ENCODE data around the gene TGFBR3L. TPM values are rescaled to one million over a fixed set of nuclear protein-coding genes. Genes with fewer than 3 reads are reported as not detected.
A peak's percentile ranks its signal among the peaks of the same experiment; 100 is the strongest.

Gene TGFBR3L
- total and polyA plus RNA-seq, 2 of the 8 experiments (the other 6 are each of a cell fraction or from before 2014, with no cell fraction given) = 3.1 to 3.7 TPM

- peaks cover 0 to under 1% (median 0%) of the 10 kb centered on the region in 4 experiments; a peak in 3 of 8 replicates for H3K36me3 ChIP-seq (ENCODE audit: control insufficient read depth in 2 of 4, insufficient read depth in 4 of 4, low read length in 3 of 4)
- no peaks in the 10 kb centered on the region for H3K79me2 ChIP-seq (ENCODE audit: control insufficient read depth in 1 of 2, insufficient read depth in 2 of 2, low read length in 2 of 2)
- no peak overlapping the region for H2BK20ac ChIP-seq (ENCODE audit: low read length)
- no peak overlapping the region for H3K9ac ChIP-seq (replicated peaks in 1 of 4; ENCODE audit: extremely low read depth in 1 of 4, low read depth in 3 of 4, low read length in 3 of 4)
- H3K27ac ChIP-seq (ENCODE audit: low read depth, low read length) = no peak overlapping the region
- FAIRE-seq = no peak
- H4K20me1 ChIP-seq (replicated peaks in 1 of 2; ENCODE audit: control insufficient read depth in 1 of 2, insufficient read depth in 2 of 2, low read length in 2 of 2) = peaks cover 0 to 3% of the 10 kb centered on the region in 2 experiments
- H3K23ac ChIP-seq (ENCODE audit: insufficient read length) = no peak overlapping the region
- H3K14ac ChIP-seq (ENCODE audit: insufficient read length) = no peak overlapping the region
- no peak overlapping the region for H3K18ac ChIP-seq (ENCODE audit: extremely low read depth, low read length)
- ChIA-PET POLR2A (ENCODE audit: partially characterized antibody) (interaction anchor here (0.7 to 6.6 kb wide), 3 partner anchors 15 to 26 kb away, joined by 3 to 98 read pairs (median 7); partner anchors contain the start of gene TIMM44), CTCF (ENCODE audit: partially characterized antibody) (interaction anchor here (2.5 to 3.2 kb wide), 2 partner anchors 11 to 14 kb away, joined by 8 to 21 read pairs; partner anchors contain the start of gene TIMM44)
- no peak overlapping the region for H2BK120ac ChIP-seq (replicated peaks; ENCODE audit: low read depth, low read length)
- H3K4ac ChIP-seq (replicated peaks; ENCODE audit: insufficient read length, low read depth, low read length) = no peak overlapping the region
- no peak overlapping the region for H4K5ac ChIP-seq (ENCODE audit: insufficient read length, low read depth, low read length)
- no peak for DNase-seq (ENCODE audit: low read depth in 1 of 2, low spot score in 2 of 2)
- H2AK5ac ChIP-seq (ENCODE audit: low read depth, low read length) = no peak overlapping the region
- no peak overlapping the region; the same call in 1 of the 2 replicates for H4K8ac ChIP-seq (ENCODE audit: extremely low read depth, insufficient read depth, low read length)
- peaks cover 0 to 4% (median 0%) of the 10 kb centered on the region in 4 experiments; a peak in 1 of 7 replicates for H3K4me1 ChIP-seq (replicated peaks in 1 of 4; ENCODE audit: control insufficient read depth in 3 of 4, insufficient read depth in 4 of 4, low read length in 3 of 4)
- H3K4me3 ChIP-seq (ENCODE audit: extremely low read depth in 1 of 4, insufficient read depth in 2 of 4, low read depth in 3 of 4, low read length in 4 of 4) = no peak overlapping the region
- no peak overlapping the region for H2BK5ac ChIP-seq (ENCODE audit: low read depth, low read length)
- H3K4me2 ChIP-seq (ENCODE audit: insufficient read depth in 1 of 2, low read depth in 2 of 2, low read length in 2 of 2) = no peak overlapping the region
- H2BK12ac ChIP-seq (ENCODE audit: low read depth, low read length) = no peak overlapping the region
- TF ChIP-seq TAF7 (optimal IDR thresholded peaks at IDR 0.05; ENCODE audit: borderline replicate concordance, low read depth, low read length) (no peak), POLR2AphosphoS5 (IDR thresholded peaks at IDR 0.05; ENCODE audit: low read depth, low read length) (0 out of 2 replicates have a peak, but pooled peaks have one; percentile 40)
- no peak overlapping the region for H4K91ac ChIP-seq (replicated peaks; ENCODE audit: insufficient read length, low read length)
- 95% methylated on average over 11 of the region's 11 CpGs; no CpG with 5 or more reads in 1 of the 2 experiments for WGBS, 2 experiments (ENCODE audit: extremely low coverage in 1 of 2, insufficient coverage in 1 of 2, insufficient read length in 1 of 2, insufficient replicate concordance in 2 of 2, low coverage in 1 of 2, low lambda C conversion rate in 2 of 2, missing lambda C conversion rate in 1 of 2)
- no peak overlapping the region for H2AFZ ChIP-seq (ENCODE audit: low read length)
- no peaks in the 10 kb centered on the region for H3K79me1 ChIP-seq (ENCODE audit: low read depth, low read length)
- H3K27me3 ChIP-seq (replicated peaks in 1 of 4; ENCODE audit: control insufficient read depth in 3 of 4, extremely low read depth in 1 of 4, insufficient read depth in 3 of 4, low read length in 3 of 4) = no peaks in the 10 kb centered on the region; a peak in 1 of 7 replicates
- H3K9me3 ChIP-seq (ENCODE audit: insufficient read depth in 2 of 2, low read depth in 1 of 2, low read length in 1 of 2) = no peaks in the 10 kb centered on the region
- peaks cover 4% of the 10 kb centered on the region; the same call in 1 of the 2 replicates for H3K23me2 ChIP-seq (ENCODE audit: low read depth, low read length)
- H2BK15ac ChIP-seq (ENCODE audit: low read length) = no peak overlapping the region
- H3K56ac ChIP-seq (replicated peaks; ENCODE audit: insufficient read length, low read depth, low read length) = no peak overlapping the region
These were observed 41.1 kb downstream of the TGFBR3L start for GRCh38 chr19:7955696-7956095.

Data from H1 (cell line).